GM23338 (cell line): ENCODE measurements around the gene OR51T1. TPM values are rescaled to one million over a fixed set of nuclear protein-coding genes. Genes with fewer than 3 reads are reported as not detected.

Experiments
- EZH2 ChIP-seq: fragments of 200-600 bp; sonication (generic); IDR thresholded peaks from one replicate; pipeline ENCODE4 v1.8.0; 2017; ENCODE audit warnings: antibody characterized with exemption, mild to moderate bottlenecking, low read depth; ENCODE audit not compliant: unreplicated experiment
- EZH2phosphoT487 ChIP-seq: fragments of 200-600 bp; sonication (generic); IDR thresholded peaks from one replicate; pipeline ENCODE4 v1.8.1; 2018; ENCODE audit warnings: antibody characterized with exemption; ENCODE audit not compliant: unreplicated experiment
- JUNB ChIP-seq: IDR thresholded peaks from one replicate; pipeline ENCODE4 v1.6.1; 2016; ENCODE audit warnings: antibody characterized with exemption; ENCODE audit not compliant: unreplicated experiment
- POLR2AphosphoS5 ChIP-seq: IDR thresholded peaks from 2 replicates; pipeline ENCODE4 v1.6.1; 2016; ENCODE audit warnings: antibody characterized with exemption, low read depth
- REST ChIP-seq: IDR thresholded peaks from one replicate; pipeline ENCODE4 v1.6.1; 2018; ENCODE audit warnings: antibody characterized with exemption; ENCODE audit not compliant: unreplicated experiment
- STAT1 ChIP-seq: IDR thresholded peaks from one replicate; pipeline ENCODE4 v1.6.1; 2016; ENCODE audit warnings: antibody characterized with exemption; ENCODE audit not compliant: unreplicated experiment
- ZNF114 ChIP-seq: fragments of 250-450 bp; sonication (Bioruptor Pico); IDR thresholded peaks from 2 replicates; pipeline ENCODE4 v1.5.0; 2020; ENCODE audit warnings: mild to moderate bottlenecking, moderate library complexity
- ZNF331 ChIP-seq: fragments of 250-450 bp; sonication (Bioruptor Pico); IDR thresholded peaks from 2 replicates; pipeline ENCODE4 v1.5.0; 2020; ENCODE audit warnings: low read depth, mild to moderate bottlenecking, moderate library complexity
- polyA plus RNA-seq: library from polyadenylated mRNA; unstranded; fragments of >200 nt; fragmentation: Nextera tagmentation; extraction: Ambion mirVana; gene quantifications from 2 replicates; pipeline ENCODE4 v1.2.1, GENCODE V29; 2016
- total RNA-seq: library from RNA; depleted of rRNA; stranded (reverse); fragments of >200 nt; shearing (Covaris generic); gene quantifications from 2 replicates; pipeline ENCODE4 v1.2.3, GENCODE V29; 2014
- TF ChIP-seq, protein P1 (sequence below): fragments of 250-450 bp; sonication (Bioruptor Pico); IDR thresholded peaks from 2 replicates; pipeline ENCODE4 v1.5.0; 2020; ENCODE audit warnings: mild to moderate bottlenecking, moderate library complexity
- TF ChIP-seq, protein P2 (sequence below), 2 experiments: fragments of 200-600 bp in 1 of 2; sonication (generic) in 1 of 2; conservative IDR thresholded peaks; 2 replicates each; pipeline versions ENCODE4 v1.5.1 to v1.6.1; 2016 to 2017; ENCODE audit warnings: antibody characterized with exemption in 2 of 2, low read depth in 2 of 2, mild to moderate bottlenecking in 2 of 2, moderate library complexity in 1 of 2

The OR51T1 gene
- total and polyA plus RNA-seq, 2 experiments from 2014 or later = not detected

DNA sequence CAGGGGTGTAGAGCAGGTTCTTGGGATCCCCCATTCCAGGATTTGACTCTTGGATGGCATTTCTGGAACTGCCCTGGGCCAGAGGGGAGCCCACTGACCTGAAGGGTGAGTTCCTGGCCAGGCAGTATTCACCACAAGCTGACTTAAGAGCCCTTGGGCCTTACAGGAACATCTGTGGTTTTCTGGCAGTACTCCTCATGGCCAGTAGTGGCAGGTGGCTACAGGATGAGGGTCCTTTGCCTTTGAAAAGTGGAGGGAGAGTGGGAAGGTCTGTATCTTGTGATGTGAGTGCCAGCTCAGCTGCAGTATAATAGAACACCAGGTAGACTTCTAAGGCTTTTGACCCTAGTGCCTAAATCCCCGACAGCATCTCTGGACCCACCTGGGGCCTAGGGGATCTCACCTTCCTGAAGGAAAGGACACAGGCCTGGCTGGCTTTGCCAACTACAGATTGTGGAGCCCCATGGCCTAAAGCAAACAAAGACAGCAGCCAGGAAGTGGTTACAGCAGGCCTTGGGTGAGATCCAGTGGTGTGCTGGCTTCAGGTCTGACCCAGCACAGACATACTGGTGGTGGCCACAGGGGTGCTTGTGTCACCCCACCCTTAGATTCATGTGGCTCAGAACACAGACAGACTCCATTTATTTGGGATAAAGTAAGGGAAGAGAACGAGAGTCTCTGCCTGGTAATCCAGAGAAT, 41.7 kb upstream of the OR51T1 start (continued):
- TF ChIP-seq, protein P1, sequence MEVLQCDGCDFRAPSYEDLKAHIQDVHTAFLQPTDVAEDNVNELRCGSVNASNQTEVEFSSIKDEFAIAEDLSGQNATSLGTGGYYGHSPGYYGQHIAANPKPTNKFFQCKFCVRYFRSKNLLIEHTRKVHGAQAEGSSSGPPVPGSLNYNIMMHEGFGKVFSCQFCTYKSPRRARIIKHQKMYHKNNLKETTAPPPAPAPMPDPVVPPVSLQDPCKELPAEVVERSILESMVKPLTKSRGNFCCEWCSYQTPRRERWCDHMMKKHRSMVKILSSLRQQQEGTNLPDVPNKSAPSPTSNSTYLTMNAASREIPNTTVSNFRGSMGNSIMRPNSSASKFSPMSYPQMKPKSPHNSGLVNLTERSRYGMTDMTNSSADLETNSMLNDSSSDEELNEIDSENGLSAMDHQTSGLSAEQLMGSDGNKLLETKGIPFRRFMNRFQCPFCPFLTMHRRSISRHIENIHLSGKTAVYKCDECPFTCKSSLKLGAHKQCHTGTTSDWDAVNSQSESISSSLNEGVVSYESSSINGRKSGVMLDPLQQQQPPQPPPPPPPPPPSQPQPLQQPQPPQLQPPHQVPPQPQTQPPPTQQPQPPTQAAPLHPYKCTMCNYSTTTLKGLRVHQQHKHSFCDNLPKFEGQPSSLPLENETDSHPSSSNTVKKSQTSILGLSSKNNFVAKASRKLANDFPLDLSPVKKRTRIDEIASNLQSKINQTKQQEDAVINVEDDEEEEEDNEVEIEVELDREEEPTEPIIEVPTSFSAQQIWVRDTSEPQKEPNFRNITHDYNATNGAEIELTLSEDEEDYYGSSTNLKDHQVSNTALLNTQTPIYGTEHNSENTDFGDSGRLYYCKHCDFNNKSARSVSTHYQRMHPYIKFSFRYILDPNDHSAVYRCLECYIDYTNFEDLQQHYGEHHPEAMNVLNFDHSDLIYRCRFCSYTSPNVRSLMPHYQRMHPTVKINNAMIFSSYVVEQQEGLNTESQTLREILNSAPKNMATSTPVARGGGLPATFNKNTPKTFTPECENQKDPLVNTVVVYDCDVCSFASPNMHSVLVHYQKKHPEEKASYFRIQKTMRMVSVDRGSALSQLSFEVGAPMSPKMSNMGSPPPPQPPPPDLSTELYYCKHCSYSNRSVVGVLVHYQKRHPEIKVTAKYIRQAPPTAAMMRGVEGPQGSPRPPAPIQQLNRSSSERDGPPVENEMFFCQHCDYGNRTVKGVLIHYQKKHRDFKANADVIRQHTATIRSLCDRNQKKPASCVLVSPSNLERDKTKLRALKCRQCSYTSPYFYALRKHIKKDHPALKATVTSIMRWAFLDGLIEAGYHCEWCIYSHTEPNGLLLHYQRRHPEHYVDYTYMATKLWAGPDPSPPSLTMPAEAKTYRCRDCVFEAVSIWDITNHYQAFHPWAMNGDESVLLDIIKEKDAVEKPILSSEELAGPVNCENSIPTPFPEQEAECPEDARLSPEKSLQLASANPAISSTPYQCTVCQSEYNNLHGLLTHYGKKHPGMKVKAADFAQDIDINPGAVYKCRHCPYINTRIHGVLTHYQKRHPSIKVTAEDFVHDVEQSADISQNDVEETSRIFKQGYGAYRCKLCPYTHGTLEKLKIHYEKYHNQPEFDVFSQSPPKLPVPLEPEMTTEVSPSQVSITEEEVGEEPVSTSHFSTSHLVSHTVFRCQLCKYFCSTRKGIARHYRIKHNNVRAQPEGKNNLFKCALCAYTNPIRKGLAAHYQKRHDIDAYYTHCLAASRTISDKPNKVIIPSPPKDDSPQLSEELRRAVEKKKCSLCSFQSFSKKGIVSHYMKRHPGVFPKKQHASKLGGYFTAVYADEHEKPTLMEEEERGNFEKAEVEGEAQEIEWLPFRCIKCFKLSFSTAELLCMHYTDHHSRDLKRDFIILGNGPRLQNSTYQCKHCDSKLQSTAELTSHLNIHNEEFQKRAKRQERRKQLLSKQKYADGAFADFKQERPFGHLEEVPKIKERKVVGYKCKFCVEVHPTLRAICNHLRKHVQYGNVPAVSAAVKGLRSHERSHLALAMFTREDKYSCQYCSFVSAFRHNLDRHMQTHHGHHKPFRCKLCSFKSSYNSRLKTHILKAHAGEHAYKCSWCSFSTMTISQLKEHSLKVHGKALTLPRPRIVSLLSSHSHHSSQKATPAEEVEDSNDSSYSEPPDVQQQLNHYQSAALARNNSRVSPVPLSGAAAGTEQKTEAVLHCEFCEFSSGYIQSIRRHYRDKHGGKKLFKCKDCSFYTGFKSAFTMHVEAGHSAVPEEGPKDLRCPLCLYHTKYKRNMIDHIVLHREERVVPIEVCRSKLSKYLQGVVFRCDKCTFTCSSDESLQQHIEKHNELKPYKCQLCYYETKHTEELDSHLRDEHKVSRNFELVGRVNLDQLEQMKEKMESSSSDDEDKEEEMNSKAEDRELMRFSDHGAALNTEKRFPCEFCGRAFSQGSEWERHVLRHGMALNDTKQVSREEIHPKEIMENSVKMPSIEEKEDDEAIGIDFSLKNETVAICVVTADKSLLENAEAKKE (CRISPR knock-in tag) = no peak
- no peak for TF ChIP-seq EZH2
- TF ChIP-seq ZNF114 = no peak
- TF ChIP-seq STAT1 = no peak
- no peak for TF ChIP-seq POLR2AphosphoS5
- TF ChIP-seq EZH2phosphoT487 = no peak
- TF ChIP-seq ZNF331 = no peak
- TF ChIP-seq, protein P2, sequence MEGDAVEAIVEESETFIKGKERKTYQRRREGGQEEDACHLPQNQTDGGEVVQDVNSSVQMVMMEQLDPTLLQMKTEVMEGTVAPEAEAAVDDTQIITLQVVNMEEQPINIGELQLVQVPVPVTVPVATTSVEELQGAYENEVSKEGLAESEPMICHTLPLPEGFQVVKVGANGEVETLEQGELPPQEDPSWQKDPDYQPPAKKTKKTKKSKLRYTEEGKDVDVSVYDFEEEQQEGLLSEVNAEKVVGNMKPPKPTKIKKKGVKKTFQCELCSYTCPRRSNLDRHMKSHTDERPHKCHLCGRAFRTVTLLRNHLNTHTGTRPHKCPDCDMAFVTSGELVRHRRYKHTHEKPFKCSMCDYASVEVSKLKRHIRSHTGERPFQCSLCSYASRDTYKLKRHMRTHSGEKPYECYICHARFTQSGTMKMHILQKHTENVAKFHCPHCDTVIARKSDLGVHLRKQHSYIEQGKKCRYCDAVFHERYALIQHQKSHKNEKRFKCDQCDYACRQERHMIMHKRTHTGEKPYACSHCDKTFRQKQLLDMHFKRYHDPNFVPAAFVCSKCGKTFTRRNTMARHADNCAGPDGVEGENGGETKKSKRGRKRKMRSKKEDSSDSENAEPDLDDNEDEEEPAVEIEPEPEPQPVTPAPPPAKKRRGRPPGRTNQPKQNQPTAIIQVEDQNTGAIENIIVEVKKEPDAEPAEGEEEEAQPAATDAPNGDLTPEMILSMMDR (conservative IDR thresholded peaks at IDR 0.05; ENCODE audit: low read depth in 2 of 2) = no peak
- no peak for TF ChIP-seq JUNB
- no peak for TF ChIP-seq REST
